Trophoblast cell (in vitro differentiated cells and primary cell): ENCODE results near the gene ABCG1.

Source experiments
- DNase-seq, 2 donors: peaks; one replicate each; pipeline ENCODE4 v3.0.0-alpha.2; 2016
- H2AFZ ChIP-seq: 2 replicates; pipeline ENCODE4 v1.6.1; 2013; ENCODE audit warnings: low read length, moderate library complexity, mild to moderate bottlenecking; ENCODE audit not compliant: insufficient read depth, poor library complexity
- H2AK5ac ChIP-seq: 2 replicates; pipeline ENCODE4 v1.6.1; 2013; ENCODE audit warnings: mild to moderate bottlenecking, low read length
- H2BK120ac ChIP-seq: 2 replicates; pipeline ENCODE4 v1.6.1; 2013; ENCODE audit warnings: low read length, mild to moderate bottlenecking, moderate library complexity; ENCODE audit not compliant: insufficient read depth, poor library complexity
- H2BK12ac ChIP-seq: 2 replicates; pipeline ENCODE4 v1.6.1; 2013; ENCODE audit warnings: mild to moderate bottlenecking, low read length, moderate library complexity
- H2BK5ac ChIP-seq: 2 replicates; pipeline ENCODE4 v1.6.1; 2013; ENCODE audit warnings: low read length, low read depth, moderate library complexity, mild to moderate bottlenecking; ENCODE audit not compliant: poor library complexity
- H3K14ac ChIP-seq: 2 replicates; pipeline ENCODE4 v1.6.1; 2013; ENCODE audit warnings: mild to moderate bottlenecking, low read length
- H3K18ac ChIP-seq: 2 replicates; pipeline ENCODE4 v1.6.1; 2013; ENCODE audit warnings: mild to moderate bottlenecking, low read length
- H3K23ac ChIP-seq: 2 replicates; pipeline ENCODE4 v1.6.1; 2013; ENCODE audit warnings: low read length
- H3K27ac ChIP-seq: 2 replicates; pipeline ENCODE4 v1.5.1; 2013; ENCODE audit warnings: low read depth, mild to moderate bottlenecking, inconsistent platforms, low read length, moderate library complexity
- H3K27me3 ChIP-seq: 2 replicates; pipeline ENCODE4 v1.6.1; 2013; ENCODE audit warnings: inconsistent platforms, mild to moderate bottlenecking, low read length, moderate library complexity; ENCODE audit not compliant: insufficient read depth
- H3K36me3 ChIP-seq, 2 experiments: 1 replicate in 1 of 2; 2 replicates in 1 of 2; pipeline ENCODE4 v1.6.1; 2013; ENCODE audit warnings: low read length in 2 of 2, mild to moderate bottlenecking in 2 of 2, moderate library complexity in 1 of 2; ENCODE audit not compliant: insufficient read depth in 2 of 2, control insufficient read depth in 1 of 2
- H3K4ac ChIP-seq: 2 replicates; pipeline ENCODE4 v1.6.1; 2013; ENCODE audit warnings: low read depth, mild to moderate bottlenecking, low read length, moderate library complexity
- H3K4me1 ChIP-seq, 2 experiments: 1 replicate in 1 of 2; 2 replicates in 1 of 2; pipeline ENCODE4 v1.6.1; 2013; ENCODE audit warnings: low read length in 2 of 2, mild to moderate bottlenecking in 2 of 2, moderate library complexity in 1 of 2; ENCODE audit not compliant: insufficient read depth in 2 of 2, control insufficient read depth in 1 of 2
- H3K4me2 ChIP-seq: 2 replicates; pipeline ENCODE4 v1.6.1; 2013; ENCODE audit warnings: inconsistent platforms, mild to moderate bottlenecking, low read length, moderate library complexity
- H3K4me3 ChIP-seq: 2 replicates; pipeline ENCODE4 v1.5.1; 2013; ENCODE audit warnings: mild to moderate bottlenecking, low read depth, low read length, inconsistent platforms
- H3K79me1 ChIP-seq: one replicate; pipeline ENCODE4 v1.6.1; 2013; ENCODE audit warnings: low read length
- H3K79me2 ChIP-seq: 2 replicates; pipeline ENCODE4 v1.6.1; 2013; ENCODE audit warnings: low read length, mild to moderate bottlenecking; ENCODE audit not compliant: control insufficient read depth, insufficient read depth, poor library complexity
- H3K9ac ChIP-seq: 2 replicates; pipeline ENCODE4 v1.6.1; 2013; ENCODE audit warnings: mild to moderate bottlenecking, low read length
- H3K9me3 ChIP-seq: 2 replicates; pipeline ENCODE4 v1.6.1; 2013; ENCODE audit warnings: low read depth, mild to moderate bottlenecking, control low read depth, inconsistent platforms, low read length; ENCODE audit not compliant: insufficient read depth
- H4K12ac ChIP-seq: 2 replicates; pipeline ENCODE4 v1.6.1; 2013; ENCODE audit warnings: low read depth, mild to moderate bottlenecking, low read length, moderate library complexity
- H4K8ac ChIP-seq: 2 replicates; pipeline ENCODE4 v1.6.1; 2013; ENCODE audit warnings: low read depth, mild to moderate bottlenecking, low read length, moderate library complexity
- H4K91ac ChIP-seq: one replicate; pipeline ENCODE4 v1.6.1; 2013; ENCODE audit warnings: low read depth, mild to moderate bottlenecking, low read length, moderate library complexity
- WGBS: extraction: QIAGEN DNeasy Blood & Tissue Kit; methylation state at CpG from one replicate; pipeline ENCODE4 v1.1.7; 2013; ENCODE audit warnings: missing lambda C conversion rate; ENCODE audit not compliant: insufficient read length, insufficient coverage; ENCODE audit errors: extremely low coverage; 5-methylcytosine and 5-hydroxymethylcytosine counted together

The ABCG1 gene

GRCh38 chr21:42330380-42331371, 111.7 kb downstream of the ABCG1 start:
- Histone ChIP-seq H3K4ac (no peak overlapping the region), H3K9me3 (peaks cover 10% of the 10 kb centered on the region), H3K14ac (no peak overlapping the region), H3K9ac (no peak overlapping the region), H3K18ac (no peak overlapping the region), H3K27me3 (no peaks in the 10 kb centered on the region), H3K4me2 (no peak overlapping the region), H3K4me1 (no peaks in the 10 kb centered on the region), H2AK5ac (no peak overlapping the region), H4K8ac (no peak overlapping the region), H3K79me1 (no peaks in the 10 kb centered on the region), H3K4me3 (no peak overlapping the region), H3K79me2 (no peaks in the 10 kb centered on the region), H2BK5ac (no peak overlapping the region), H4K91ac (no peak overlapping the region), H3K36me3 (no peaks in the 10 kb centered on the region), H2BK12ac (no peak overlapping the region), H2AFZ (no peak overlapping the region), H3K27ac (no peak overlapping the region), H4K12ac (no peak overlapping the region), H2BK120ac (no peak overlapping the region), H3K23ac (no peak overlapping the region)
- WGBS = no CpG with 5 or more reads among the region's 4 CpGs
- no peak for DNase-seq

- Histone ChIP-seq H2AFZ (no peak overlapping the region), H3K4me3 (no peak overlapping the region), H2BK120ac (no peak overlapping the region), H3K9me3 (peaks cover 10% of the 10 kb centered on the region), H3K4me1 (peaks cover 0 to 3% of the 10 kb centered on the region in 2 experiments), H3K9ac (no peak overlapping the region), H3K18ac (no peak overlapping the region), H3K23ac (no peak overlapping the region), H2AK5ac (no peak overlapping the region), H2BK5ac (no peak overlapping the region), H4K12ac (no peak overlapping the region), H3K27me3 (no peaks in the 10 kb centered on the region), H3K79me2 (no peaks in the 10 kb centered on the region), H3K27ac (no peak overlapping the region), H3K4me2 (no peak overlapping the region), H4K91ac (no peak overlapping the region), H2BK12ac (no peak overlapping the region), H3K79me1 (no peaks in the 10 kb centered on the region), H3K14ac (no peak overlapping the region), H3K4ac (no peak overlapping the region), H4K8ac (no peak overlapping the region), H3K36me3 (no peaks in the 10 kb centered on the region)
- DNase-seq = no peak
Measured at GRCh38 chr21:42331660-42332059, 112.7 kb downstream of the ABCG1 start.

GRCh38 chr21:42332557-42333317, 113.8 kb downstream of the ABCG1 start:
- Histone ChIP-seq H2BK12ac (no peak overlapping the region), H4K91ac (no peak overlapping the region)
- no CpG with 5 or more reads among the region's 5 CpGs for WGBS

GRCh38 chr21:42336054-42336453, 117.1 kb downstream of the ABCG1 start:
- Histone ChIP-seq H3K23ac (no peak overlapping the region), H3K4me3 (no peak overlapping the region), H3K27ac (no peak overlapping the region), H4K8ac (no peak overlapping the region), H2AFZ (no peak overlapping the region), H3K27me3 (no peaks in the 10 kb centered on the region), H2BK120ac (no peak overlapping the region), H3K9ac (no peak overlapping the region), H2BK5ac (no peak overlapping the region), H4K12ac (no peak overlapping the region), H3K18ac (no peak overlapping the region), H3K79me2 (no peaks in the 10 kb centered on the region), H3K4me1 (peaks cover 0 to 3% of the 10 kb centered on the region in 2 experiments), H3K4ac (no peak overlapping the region), H3K36me3 (no peaks in the 10 kb centered on the region), H4K91ac (no peak overlapping the region), H3K79me1 (no peaks in the 10 kb centered on the region), H2AK5ac (no peak overlapping the region), H3K9me3 (peaks cover 5% of the 10 kb centered on the region), H3K4me2 (peak overlapping the region; percentile 23), H3K14ac (no peak overlapping the region), H2BK12ac (no peak overlapping the region)
- no CpG with 5 or more reads among the region's 10 CpGs for whole genome bisulfite sequencing
- peak in 1 of 2 donors; percentile 44 for DNase-seq

More at GRCh38 chr21:42332557-42333317, 113.8 kb downstream of the ABCG1 start:
- no peak for DNase-seq
- no peak overlapping the region for H3K9ac ChIP-seq
- no peak overlapping the region for H3K4ac ChIP-seq
- no peaks in the 10 kb centered on the region for H3K36me3 ChIP-seq
- no peak overlapping the region for H4K12ac ChIP-seq
- no peak overlapping the region for H3K18ac ChIP-seq
- H3K14ac ChIP-seq = no peak overlapping the region
- no peak overlapping the region for H2AFZ ChIP-seq
- no peak overlapping the region for H2BK120ac ChIP-seq
- H3K79me1 ChIP-seq = no peaks in the 10 kb centered on the region
- no peak overlapping the region for H2AK5ac ChIP-seq
- no peak overlapping the region for H3K27ac ChIP-seq
- peaks cover 10% of the 10 kb centered on the region for H3K9me3 ChIP-seq
- no peak overlapping the region for H4K8ac ChIP-seq
- H3K27me3 ChIP-seq = no peaks in the 10 kb centered on the region
- H2BK5ac ChIP-seq = no peak overlapping the region
- H3K4me1 ChIP-seq = peaks cover 0 to 3% of the 10 kb centered on the region in 2 experiments
- H3K4me2 ChIP-seq = no peak overlapping the region
- H3K4me3 ChIP-seq = no peak overlapping the region
- H3K79me2 ChIP-seq = no peaks in the 10 kb centered on the region
- H3K23ac ChIP-seq = no peak overlapping the region
